PFSK-1 (cell line): ENCODE data around the gene CARD19.

Experiments
- FOXP2 ChIP-seq: optimal IDR thresholded peaks from 2 replicates; pipeline ENCODE3; 2011; ENCODE audit warnings: borderline replicate concordance, control low read depth, inconsistent platforms; ENCODE audit not compliant: insufficient read depth; ENCODE audit errors: extremely low read length, extremely low read depth
- POLR2AphosphoS5 ChIP-seq: IDR thresholded peaks from 2 replicates; pipeline ENCODE4 v1.6.1; 2012; ENCODE audit warnings: low read depth, mild to moderate bottlenecking, control low read depth, low read length, moderate library complexity
- SIN3A ChIP-seq: IDR thresholded peaks from 2 replicates; pipeline ENCODE4 v1.6.1; 2012; ENCODE audit warnings: mild to moderate bottlenecking, low read length, moderate library complexity, borderline replicate concordance; ENCODE audit not compliant: insufficient read depth
- TAF1 ChIP-seq: IDR thresholded peaks from 2 replicates; pipeline ENCODE4 v1.6.1; 2012; ENCODE audit warnings: low read length, control low read depth, borderline replicate concordance; ENCODE audit not compliant: insufficient read depth
- TF ChIP-seq, protein P1 (sequence below), 2 experiments: IDR thresholded peaks; 2 replicates each; pipeline versions ENCODE4 v1.6.1 to v1.8.0; 2011 to 2012; ENCODE audit warnings: low read depth in 2 of 2, low read length in 2 of 2, control low read depth in 1 of 2, inconsistent platforms in 1 of 2, mild to moderate bottlenecking in 1 of 2, moderate library complexity in 1 of 2; ENCODE audit not compliant: insufficient read depth in 1 of 2

The CARD19 gene

DNA sequence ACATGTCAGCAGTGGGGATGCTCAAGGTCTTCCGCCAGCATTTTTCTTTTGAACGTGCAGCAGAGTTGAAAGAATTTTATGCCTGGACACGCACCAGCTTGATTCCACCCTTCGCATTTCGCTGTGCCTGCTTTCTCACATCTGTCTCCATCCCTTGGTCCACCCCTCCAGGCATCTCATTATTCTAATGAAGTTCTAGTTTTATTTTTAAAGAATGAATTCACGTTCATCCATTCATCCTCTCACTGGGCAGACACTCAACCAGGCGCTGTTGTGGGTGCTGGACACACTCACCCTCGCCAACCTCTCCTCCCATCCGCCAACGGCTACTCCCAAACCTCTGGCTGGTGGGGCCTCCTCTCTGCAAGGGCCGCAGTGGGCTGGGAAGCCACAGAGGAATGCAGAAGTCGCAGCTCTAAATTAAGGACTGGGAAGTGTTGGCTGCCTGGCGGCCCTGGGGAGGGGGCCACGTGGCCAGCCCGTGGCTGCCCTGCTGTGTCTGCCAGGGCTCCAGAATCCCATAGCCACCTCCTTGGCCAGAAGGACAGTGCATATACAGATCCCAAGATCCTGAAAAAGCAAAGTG lies 30.8 kb upstream of the CARD19 start:
- no peak for TF ChIP-seq FOXP2
- no peak for TF ChIP-seq TAF1
- no peak for TF ChIP-seq POLR2AphosphoS5
- TF ChIP-seq, protein P1, sequence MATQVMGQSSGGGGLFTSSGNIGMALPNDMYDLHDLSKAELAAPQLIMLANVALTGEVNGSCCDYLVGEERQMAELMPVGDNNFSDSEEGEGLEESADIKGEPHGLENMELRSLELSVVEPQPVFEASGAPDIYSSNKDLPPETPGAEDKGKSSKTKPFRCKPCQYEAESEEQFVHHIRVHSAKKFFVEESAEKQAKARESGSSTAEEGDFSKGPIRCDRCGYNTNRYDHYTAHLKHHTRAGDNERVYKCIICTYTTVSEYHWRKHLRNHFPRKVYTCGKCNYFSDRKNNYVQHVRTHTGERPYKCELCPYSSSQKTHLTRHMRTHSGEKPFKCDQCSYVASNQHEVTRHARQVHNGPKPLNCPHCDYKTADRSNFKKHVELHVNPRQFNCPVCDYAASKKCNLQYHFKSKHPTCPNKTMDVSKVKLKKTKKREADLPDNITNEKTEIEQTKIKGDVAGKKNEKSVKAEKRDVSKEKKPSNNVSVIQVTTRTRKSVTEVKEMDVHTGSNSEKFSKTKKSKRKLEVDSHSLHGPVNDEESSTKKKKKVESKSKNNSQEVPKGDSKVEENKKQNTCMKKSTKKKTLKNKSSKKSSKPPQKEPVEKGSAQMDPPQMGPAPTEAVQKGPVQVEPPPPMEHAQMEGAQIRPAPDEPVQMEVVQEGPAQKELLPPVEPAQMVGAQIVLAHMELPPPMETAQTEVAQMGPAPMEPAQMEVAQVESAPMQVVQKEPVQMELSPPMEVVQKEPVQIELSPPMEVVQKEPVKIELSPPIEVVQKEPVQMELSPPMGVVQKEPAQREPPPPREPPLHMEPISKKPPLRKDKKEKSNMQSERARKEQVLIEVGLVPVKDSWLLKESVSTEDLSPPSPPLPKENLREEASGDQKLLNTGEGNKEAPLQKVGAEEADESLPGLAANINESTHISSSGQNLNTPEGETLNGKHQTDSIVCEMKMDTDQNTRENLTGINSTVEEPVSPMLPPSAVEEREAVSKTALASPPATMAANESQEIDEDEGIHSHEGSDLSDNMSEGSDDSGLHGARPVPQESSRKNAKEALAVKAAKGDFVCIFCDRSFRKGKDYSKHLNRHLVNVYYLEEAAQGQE (IDR thresholded peaks at IDR 0.05; ENCODE audit: insufficient read depth in 1 of 2, low read depth in 2 of 2, low read length in 2 of 2), result no peak
- TF ChIP-seq SIN3A, result no peak

DNA sequence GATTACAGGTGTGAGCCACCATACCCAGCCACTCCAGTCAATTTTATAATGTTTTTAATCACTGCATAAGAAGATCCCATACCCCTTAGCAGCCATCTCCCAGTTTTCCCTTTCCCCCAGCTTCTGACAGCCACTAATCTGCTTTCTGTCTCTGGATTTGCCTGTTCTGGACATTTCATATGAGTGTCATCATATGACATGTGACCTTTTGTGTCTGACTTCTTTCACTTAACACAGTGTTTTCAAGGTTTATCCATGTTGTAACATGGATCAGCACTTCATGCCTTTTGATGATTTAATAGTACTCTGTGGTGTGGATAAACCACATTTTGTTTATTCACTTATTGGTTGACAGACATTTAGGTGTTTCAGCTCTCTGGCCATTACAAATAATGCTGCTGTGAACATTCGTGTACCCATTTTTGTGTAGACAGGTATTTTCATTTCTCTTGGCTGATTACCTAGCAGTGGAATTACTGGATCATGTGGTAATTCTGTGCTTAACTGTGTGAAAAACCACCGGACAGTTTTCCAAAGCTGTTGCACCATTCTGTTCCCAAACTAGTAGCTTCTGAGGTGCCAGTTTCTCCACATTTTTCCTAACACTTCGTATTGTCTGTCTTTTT lies 28.9 kb upstream of the CARD19 start:
- TF ChIP-seq, protein P1 (IDR thresholded peaks at IDR 0.05; ENCODE audit: insufficient read depth in 1 of 2, low read depth in 2 of 2, low read length in 2 of 2), result no peak
- TF ChIP-seq POLR2AphosphoS5 (no peak), FOXP2 (no peak), TAF1 (no peak), SIN3A (no peak)

DNA sequence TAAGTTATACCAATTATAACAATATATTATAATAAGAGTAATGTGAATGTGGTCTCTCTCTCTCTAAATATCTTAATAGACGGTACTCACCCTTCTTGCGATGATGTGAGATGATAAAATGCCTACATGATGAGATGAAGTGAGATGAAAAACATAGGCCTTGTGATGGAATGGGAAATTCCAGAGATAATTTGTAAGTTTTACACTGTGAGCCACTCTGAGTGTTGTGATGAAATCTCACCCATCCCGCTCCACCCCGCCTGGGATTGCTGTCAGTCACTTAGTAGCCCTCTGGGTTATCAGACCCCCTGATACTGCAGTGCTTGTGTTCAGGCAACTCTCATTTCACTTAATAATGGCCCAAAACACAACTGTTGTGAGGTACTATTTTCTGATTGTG lies 27.1 kb upstream of the CARD19 start:
- no peak for TF ChIP-seq SIN3A
- TF ChIP-seq TAF1, result no peak
- TF ChIP-seq, protein P1 (IDR thresholded peaks at IDR 0.05; ENCODE audit: insufficient read depth in 1 of 2, low read depth in 2 of 2, low read length in 2 of 2), result no peak
- no peak for TF ChIP-seq FOXP2
- no peak for TF ChIP-seq POLR2AphosphoS5

DNA sequence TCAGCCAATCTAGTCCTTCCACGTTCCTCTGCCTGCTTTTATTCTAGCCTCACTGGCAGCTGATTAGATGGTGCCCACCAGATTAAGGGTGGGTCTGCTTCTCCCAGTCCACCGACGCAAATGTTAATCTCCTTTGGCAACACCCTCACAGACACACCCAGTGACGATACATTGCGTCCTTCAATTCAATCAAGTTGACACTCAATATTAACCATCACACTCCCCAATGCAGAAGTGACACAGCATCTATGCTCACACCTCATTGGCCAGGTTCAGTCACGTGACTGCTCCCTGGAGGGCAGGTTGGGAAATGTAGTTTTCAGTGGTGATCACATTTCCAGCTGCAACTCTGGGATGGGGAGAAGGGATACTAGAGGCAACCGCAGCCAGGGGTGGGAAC lies 24.6 kb upstream of the CARD19 start:
- TF ChIP-seq, protein P1 (IDR thresholded peaks at IDR 0.05; ENCODE audit: insufficient read depth in 1 of 2, low read depth in 2 of 2, low read length in 2 of 2), result no peak
- TF ChIP-seq FOXP2 (no peak), POLR2AphosphoS5 (no peak), SIN3A (no peak), TAF1 (no peak)

DNA sequence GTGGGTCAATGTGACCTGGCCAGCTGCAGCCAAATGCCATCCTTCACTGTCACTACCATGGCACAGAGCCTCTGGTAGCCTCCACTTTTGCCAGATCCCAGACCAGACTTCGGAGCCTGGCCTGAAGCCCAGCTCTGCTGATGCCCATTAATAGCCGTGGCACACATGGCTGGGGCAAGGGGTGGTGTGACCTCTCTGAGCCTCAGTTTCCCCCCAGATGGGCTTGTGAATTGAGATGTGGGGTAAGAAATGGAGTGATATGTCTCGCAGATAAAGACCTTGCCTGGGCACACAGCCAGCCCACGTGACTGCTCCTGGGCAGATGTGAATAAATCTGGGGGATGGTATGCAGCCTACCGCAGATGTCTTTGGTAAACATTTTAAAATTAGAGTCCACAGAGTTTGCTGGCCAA lies 23.6 kb upstream of the CARD19 start:
- TF ChIP-seq POLR2AphosphoS5 (no peak), SIN3A (no peak), TAF1 (no peak), FOXP2 (no peak)
- TF ChIP-seq, protein P1 (IDR thresholded peaks at IDR 0.05; ENCODE audit: insufficient read depth in 1 of 2, low read depth in 2 of 2, low read length in 2 of 2), result no peak
